Activated naive CD4-positive, alpha-beta T cell (primary cell): ENCODE measurements around the gene CPB1.

Experiments used
- DNase-seq, 4 experiments: peaks; one replicate each; lab custom pipeline; 2025; lab: John Stamatoyannopoulos, UW

Gene CPB1

DNA sequence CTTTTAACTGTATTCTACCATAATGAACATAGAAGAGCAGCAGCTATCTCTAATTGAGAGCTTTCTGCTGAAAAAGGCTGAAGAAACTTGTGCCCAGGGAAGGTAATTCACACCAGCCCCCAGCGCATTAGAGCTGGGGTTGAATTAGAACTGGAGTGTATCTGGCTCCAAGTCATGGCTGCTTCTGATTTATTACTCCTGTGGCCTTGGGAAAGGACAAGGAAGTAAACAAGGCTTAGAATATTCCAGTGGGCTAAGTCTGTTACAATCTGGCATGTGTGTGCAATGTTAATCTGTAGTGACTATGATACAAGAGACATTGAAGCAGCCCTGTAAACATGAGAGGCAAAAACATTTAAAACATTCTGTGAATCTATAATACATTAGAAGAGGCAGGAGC lies 55.6 kb downstream of the CPB1 start:
- DNase-seq: no peak

DNA sequence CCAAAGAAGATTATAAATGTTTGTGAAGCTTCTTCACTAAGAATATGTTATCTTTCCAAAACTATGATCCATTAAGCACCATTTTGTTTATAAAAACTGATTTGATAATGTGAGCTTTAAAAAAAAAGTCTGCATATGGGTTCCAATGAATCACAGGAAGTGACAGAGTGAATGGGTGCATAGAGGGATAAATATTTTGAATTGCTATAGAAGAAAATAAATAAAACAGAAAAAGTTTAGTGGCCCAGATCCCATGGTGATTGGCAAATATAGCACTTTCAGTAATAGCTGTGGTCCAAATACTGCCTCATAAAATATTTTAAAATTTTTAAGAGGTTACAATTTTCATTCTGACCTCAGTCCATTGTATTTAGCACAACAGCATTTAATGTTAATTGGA lies 56.6 kb downstream of the CPB1 start:
- no peak for DNase-seq

DNA sequence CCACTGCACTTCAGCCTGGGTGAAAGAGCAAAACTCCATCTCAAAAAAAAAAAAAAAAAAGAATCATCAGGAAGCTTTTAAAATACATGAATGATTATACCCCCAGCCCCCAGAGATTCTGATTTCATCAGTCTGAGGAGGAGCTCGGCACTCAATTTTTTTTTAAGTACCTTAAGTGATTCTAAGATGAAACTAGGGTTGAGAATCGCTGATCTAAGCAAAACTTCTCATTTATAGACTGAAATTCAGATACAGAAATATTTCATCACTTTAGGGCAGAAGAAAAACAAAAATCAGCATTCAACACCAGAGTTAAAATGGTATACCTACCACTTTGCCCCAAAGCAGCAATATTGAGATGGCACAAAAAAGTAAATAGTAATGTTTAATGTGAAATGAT lies 62.2 kb downstream of the CPB1 start:
- no peak for DNase-seq

DNA sequence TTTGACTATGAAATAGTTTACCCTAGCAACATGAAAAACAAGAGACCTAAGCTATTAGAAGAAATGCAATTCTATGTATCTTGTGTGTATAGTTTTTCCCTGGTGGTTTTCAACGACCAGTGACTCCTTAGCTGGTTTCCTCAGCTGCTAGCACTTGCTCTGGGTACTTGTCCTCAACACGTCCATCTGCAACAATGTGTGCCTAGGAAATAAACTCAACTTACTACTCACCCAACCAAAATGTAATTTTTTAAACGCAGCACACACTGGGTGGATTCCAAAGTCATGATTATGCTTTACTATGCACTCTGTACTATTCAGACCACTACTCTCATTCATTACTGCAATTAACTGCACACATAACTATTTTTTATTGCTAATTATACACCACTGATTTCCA lies 68.5 kb downstream of the CPB1 start:
- no peak for DNase-seq

DNA sequence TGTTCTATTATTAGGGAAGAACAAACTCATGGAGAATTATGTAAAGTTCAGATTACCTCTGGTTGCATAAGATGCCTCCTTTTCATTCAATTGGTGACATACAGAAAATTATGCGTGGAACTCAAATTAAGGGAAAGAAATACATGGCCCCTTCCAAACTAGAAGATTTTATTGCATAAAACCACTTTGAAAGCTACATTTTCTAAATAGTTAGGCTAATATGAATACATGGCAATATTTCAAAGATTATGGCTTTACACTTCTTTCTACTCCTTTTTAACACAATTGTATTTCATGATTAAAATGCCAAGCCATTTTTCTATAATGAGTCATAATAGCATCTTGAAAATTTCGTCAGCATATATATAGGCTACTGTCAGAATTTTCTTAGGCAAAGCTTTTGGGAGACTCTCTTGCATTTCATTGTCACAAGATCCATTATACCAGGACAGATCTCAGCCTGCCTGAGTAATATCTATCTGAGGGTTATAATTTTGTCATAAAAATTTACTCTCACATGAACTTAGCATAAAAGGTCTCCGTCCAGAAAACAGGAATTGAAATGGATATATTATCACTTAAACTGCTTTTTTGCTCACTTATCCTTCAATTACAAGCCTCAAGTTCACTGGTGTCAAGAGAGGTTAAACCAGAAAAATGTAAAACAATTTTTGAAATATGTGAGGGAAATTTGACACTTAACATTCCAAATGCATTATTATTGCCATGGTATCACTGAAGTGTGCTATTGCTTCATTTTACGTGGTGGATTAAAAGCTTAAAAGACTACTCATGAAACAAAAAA lies 74.6 kb downstream of the CPB1 start:
- no peak for DNase-seq

DNA sequence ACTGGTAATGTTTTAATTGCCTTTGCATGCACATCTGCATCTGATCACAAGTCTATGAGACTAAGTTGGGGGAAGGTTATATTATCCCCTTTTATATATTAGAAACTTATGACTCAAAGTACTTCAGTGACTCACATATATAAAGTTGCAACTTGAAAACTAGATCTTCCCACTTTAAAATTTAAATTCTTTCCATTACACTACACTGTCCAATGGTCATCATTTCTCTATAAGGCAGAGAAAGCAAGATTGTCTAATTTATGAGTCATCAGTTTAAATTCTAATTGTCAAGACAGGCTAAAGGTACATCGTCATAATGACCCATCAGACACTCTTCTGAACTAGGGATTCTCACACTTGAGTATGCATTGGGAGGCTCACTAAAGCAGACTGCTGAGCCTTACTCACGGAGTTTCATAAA lies 75.4 kb downstream of the CPB1 start:
- DNase-seq: no peak

DNA sequence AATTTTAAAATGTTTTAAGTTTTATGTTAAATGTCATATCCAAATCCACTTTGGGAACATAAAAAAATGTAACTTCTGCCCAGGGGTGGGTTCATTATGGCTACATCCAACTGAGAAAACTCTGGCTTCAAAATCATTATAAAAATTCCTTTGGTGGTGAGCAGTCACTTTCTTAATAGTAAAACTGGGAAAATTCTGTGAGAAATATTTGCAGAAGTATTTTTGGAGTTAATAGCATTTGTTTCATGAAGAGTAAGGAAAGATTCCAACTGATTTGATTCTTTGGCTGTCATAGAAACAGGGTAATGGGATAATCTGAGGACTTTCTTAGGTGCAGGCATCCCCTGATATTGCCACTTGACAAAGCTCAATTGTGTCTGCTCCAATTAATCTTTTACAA lies 76.3 kb downstream of the CPB1 start:
- no peak for DNase-seq

DNA sequence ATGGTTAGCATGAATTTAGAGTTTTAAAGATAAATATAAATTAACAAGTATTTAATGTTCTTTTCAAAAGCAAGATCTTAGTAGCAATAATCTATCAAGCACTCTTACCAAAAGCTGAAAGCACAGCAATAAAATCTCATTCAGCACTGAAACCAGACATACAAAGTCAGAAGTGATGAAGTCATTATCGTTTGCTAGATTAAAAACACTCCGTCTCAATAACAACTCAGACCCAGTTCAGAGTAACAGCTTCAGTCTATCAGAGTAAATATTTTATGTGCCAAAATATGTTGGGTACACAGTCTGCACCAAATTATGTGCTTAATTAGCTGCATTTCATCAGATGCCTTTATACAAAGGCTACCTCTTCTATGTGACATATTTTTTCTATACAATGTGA lies 79.1 kb downstream of the CPB1 start:
- DNase-seq: no peak
